ENCODE measurements around the gene PCDH12. TPM values are rescaled to one million over a fixed set of nuclear protein-coding genes. Genes with fewer than 3 reads are reported as not detected.

The PCDH12 gene
- total RNA-seq, 1 donor from 2014 or later: under 0.01 TPM

- DNase-seq (ENCODE audit: low read depth): no peak
- TF ChIP-seq CTCF (conservative IDR thresholded peaks at IDR 0.05; ENCODE audit: low read depth, low read length): peak; percentile 41
- H3K4me3 ChIP-seq (ENCODE audit: low read depth, low read length): peak overlapping the region; percentile 39
These were observed 43.7 kb downstream of the PCDH12 start for GRCh38 chr5:141914199-141914743.

GRCh38 chr5:141913560-141914198, 44.3 kb downstream of the PCDH12 start:
- no peak for TF ChIP-seq CTCF (conservative IDR thresholded peaks at IDR 0.05; ENCODE audit: low read depth, low read length)
- peak overlapping the region; percentile 39 for H3K4me3 ChIP-seq (ENCODE audit: low read depth, low read length)
- DNase-seq (ENCODE audit: low read depth): no peak

GRCh38 chr5:141910271-141910673, 47.7 kb downstream of the PCDH12 start:
- TF ChIP-seq CTCF (conservative IDR thresholded peaks at IDR 0.05; ENCODE audit: low read depth, low read length): no peak
- no peak overlapping the region for H3K4me3 ChIP-seq (ENCODE audit: low read depth, low read length)
- no peak for DNase-seq (ENCODE audit: low read depth)

GRCh38 chr5:141909212-141909611, 48.8 kb downstream of the PCDH12 start:
- TF ChIP-seq CTCF (conservative IDR thresholded peaks at IDR 0.05; ENCODE audit: low read depth, low read length): no peak
- no peak for DNase-seq (ENCODE audit: low read depth)
- H3K4me3 ChIP-seq (ENCODE audit: low read depth, low read length): no peak overlapping the region

- no peak for TF ChIP-seq CTCF (conservative IDR thresholded peaks at IDR 0.05; ENCODE audit: low read depth, low read length)
- DNase-seq (ENCODE audit: low read depth): no peak
- no peak overlapping the region for H3K4me3 ChIP-seq (ENCODE audit: low read depth, low read length)
These were observed 49.2 kb downstream of the PCDH12 start for GRCh38 chr5:141908796-141909195.

GRCh38 chr5:141906972-141907371, 51.0 kb downstream of the PCDH12 start:
- no peak for DNase-seq (ENCODE audit: low read depth)
- H3K4me3 ChIP-seq (ENCODE audit: low read depth, low read length): no peak overlapping the region
- no peak for TF ChIP-seq CTCF (conservative IDR thresholded peaks at IDR 0.05; ENCODE audit: low read depth, low read length)

- no peak for DNase-seq (ENCODE audit: low read depth)
- TF ChIP-seq CTCF (conservative IDR thresholded peaks at IDR 0.05; ENCODE audit: low read depth, low read length): no peak
- no peak overlapping the region for H3K4me3 ChIP-seq (ENCODE audit: low read depth, low read length)
These were observed 51.5 kb downstream of the PCDH12 start for GRCh38 chr5:141906517-141906916.
